CD4-positive, alpha-beta T cell treated with Interleukin-6 at 100 ng/mL for 8 hours (primary cell): Measurements from ENCODE around the gene VPS8.

Source experiments
- DNase-seq: peaks from one replicate; pipeline ENCODE4 v3.0.0-alpha.2; 2020; ENCODE audit warnings: mixed read lengths, low spot score

VPS8 gene

DNA sequence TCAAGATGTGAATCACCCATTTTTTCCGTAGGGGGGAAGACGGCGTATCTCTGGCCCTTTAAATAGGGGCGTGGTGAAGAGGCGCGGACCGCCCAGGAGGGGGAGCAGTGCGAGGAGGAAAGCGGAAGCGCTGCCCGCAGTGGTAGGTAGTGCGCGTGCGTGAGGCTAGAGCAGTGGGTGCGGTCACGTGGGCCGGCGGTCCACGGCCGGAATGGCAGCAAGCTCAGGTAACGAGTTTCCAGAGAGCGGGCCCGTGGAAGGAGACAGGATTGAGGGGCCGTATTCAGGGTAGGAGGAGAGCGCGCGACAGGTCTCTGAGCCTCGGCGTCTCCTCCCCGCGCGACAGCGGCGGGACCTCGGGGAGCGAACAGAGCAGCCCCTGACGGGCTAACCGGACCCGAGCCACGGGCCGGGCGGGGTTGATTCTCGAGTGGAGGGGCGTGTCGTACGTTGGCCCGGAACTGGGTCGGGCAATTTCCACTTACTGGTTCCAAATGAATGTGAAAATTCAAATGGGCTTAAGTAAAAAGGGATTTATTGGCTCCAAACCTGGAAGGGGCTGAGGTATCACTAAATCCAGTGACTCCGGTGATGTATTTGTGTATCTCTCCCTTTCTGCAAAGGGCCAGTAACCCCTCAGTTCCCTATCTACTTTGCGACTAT, at the start of gene VPS8:
VPS8 (plus strand) TSS at position 168 of the 663 bp plus-strand sequence. CDS start 12,467 bp downstream, outside the sequence.
- DNase-seq: peak; percentile 96

DNA sequence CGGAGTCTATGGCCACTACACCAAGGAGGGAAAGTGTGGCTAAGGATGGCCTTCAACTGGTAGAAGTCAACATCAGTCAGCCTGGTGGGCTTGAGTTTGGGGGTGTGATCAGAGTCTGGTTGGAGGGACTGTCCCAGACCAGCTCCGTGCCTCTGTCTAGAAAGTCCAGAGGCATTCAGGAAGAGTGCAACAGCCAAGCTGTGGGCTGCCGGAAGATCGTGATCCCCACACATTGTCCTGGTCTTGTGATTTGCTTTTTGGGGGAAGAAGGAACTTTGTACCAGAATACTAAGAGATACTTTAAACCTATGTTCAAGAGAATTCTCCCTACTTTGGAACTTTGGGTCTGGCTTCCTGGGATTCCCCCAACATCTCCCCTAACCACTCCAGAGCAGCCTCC, 47.8 kb upstream of the VPS8 start:
- DNase-seq: no peak

DNA sequence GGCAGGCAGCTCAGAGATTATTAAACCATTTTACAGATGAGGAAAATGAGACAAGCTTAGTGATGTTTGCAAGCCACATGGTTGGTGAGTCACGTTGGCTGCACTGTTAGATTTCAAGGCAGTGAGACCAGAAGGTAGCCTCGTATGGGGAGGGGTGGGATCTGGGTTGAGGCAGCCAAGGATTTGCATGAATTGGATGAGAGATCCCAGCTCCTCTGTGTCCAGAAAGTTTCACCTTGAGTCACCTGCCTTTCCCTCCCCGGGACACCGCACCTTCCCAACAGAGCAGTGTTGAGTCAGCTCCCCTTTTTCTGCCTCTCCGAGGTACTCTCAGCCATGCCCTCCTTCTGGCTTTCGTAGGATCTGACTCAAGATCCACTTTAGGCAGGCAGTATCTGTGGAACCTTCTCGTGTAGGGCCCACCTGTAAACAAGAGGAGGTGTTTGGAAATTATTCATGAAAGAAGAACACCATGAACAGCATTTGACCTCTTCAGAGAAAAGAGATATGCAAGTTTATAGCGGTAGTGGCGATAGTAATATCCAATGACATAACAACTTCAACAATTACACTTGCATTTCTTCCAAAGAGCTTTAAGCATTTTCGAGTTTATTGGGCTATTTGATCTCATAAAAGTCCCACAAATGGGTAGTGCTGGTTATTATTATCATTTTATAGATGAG, 46.8 kb upstream of the VPS8 start:
- no peak for DNase-seq

GRCh38 chr3:184765730-184766074, 46.3 kb upstream of the VPS8 start:
- DNase-seq: no peak

DNA sequence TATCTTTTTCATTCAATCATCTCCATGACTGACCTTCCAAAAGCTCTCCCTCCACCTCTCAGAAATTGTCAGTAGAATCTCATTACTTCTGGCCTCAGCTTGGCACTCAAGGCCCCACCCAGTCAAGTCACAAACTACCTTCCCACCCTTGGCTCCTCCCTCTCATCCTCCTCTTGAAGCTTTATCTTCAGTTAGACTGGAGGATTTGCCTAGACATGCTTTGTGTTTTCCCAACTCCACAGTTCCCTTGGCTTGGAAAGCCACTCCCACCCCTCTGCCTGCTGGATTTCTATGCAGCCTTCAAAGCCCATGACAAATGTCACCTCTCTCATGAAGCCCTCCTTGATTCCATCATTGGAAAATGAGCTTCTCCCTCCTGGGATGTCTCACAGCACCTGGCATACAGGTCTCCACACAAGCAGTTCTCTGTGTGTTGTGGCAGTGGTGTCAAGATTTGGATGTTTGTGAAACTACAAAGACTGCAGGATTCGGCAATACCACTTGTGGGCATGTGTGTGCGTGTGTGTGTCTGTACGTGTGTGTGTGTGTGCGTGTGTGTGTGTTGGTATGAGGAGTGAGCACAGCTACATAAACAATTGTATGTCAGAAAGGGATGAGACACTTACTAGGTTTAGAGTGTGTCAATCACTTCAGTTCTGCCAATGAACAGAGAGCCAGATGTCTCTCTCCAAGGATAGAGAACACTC, 45.3 kb upstream of the VPS8 start:
- DNase-seq: no peak

- DNase-seq: no peak
Measured at GRCh38 chr3:184767377-184767776, 44.6 kb upstream of the VPS8 start.

DNA sequence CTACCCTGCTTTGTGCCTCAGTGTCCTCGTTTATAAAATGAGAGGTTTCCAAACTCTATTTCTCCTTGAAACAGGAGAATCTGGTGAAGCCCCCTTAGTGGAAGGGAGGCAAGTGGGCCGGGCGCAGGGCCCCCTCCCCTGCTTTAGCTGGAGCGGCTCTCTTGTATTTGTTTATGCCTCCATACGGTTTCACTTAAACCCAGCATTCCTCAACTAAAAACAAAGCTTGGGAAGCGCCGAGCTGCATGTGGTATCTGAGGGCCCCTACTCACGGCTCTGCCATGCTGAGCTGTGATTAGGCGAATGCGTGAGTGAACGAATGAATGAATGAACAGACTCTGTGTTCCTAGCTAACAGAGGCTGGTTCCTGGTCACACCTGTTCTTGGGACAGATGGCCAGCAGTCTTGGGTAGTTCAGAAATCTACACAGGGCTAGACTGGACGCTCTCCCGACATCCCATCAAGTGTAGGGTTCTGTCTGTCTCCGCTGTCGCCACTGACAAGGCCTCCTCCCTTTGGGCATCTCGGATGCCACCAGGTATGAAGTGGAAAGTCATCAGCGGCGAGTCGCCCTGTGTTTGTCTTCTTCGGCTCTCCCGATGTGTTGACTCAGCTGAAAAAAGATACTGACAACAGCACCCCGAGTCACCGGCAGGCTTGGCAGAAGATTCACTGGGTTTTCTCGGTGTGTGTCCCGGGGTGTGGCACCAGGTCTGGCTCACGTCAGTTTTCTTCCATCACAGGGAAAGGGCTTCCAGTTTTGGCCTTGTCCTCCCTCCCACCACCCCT, 42.4 kb upstream of the VPS8 start:
- no peak for DNase-seq

- no peak for DNase-seq
Measured at GRCh38 chr3:184770541-184770940, 41.4 kb upstream of the VPS8 start.

- no peak for DNase-seq
Measured at GRCh38 chr3:184771301-184772127, 40.5 kb upstream of the VPS8 start.

DNA sequence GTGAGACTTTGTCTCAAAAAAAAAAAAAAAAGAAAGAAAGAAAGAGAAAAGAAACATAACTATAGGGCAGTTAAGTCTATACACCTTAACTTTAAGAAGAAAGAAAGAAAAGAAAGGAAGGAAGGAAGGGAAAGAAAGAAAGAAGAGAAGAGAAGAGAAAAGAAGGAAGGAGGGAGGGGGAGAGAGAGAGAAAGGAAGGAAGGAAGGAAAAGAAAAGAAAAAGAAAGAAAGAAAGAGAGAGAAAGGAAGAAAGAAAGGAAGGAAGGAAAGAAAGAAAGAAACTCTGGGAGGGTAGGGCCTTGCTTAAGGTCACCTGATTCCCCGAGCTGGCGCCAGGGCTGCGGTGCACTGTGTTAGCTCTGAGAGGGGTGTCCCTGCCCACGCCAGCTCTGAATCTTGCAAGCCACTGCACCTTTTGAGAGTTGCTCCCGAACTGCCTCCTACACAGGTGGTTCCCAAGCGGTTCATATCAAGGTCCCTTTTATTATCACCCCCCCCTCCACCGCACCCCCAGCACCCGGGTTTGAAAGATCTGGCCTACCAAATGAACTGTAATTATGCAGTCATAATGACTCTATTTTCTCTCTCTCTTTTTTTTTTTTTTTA, 39.2 kb upstream of the VPS8 start:
- no peak for DNase-seq

GRCh38 chr3:184773283-184774186, 38.4 kb upstream of the VPS8 start:
- no peak for DNase-seq

- DNase-seq: no peak
Measured at GRCh38 chr3:184776916-184777315, 35.0 kb upstream of the VPS8 start.

DNA sequence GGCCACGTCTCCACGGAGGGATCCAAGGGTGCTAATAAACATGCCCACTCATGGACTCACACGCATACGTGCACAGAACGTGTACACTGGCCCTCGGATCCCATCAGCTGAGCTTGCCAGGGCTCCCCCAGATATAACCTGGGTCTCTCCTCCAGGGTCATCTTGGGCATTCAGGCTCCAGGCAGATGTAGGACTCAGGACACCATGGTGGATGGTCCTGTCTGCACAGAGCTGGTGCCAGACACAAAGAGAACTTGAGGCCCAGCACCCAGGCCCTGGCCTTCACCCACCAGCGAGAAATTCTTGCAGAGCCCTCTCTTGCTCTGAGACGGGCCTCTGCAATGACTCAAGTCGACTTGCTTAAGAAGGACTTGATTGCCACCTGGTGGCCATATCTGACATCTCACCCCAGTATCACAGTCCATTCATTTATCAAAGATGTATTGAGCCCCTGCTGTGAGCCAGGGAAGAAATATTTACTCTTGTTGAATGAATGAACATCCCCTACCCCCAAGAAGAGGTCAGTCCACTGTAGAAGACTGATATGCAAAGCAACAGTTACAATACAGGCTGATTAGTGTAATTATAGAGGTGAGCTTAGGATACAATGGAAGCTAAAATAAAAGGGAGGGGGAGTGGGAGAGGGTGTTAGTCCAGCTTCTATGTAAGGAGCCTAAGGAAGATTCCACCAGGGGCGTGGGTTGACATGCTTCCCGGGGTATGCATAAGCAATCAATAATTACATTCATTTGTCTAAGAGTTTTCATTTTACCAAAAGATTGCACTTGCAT, 34.2 kb upstream of the VPS8 start:
- peak; percentile 82 for DNase-seq

GRCh38 chr3:184778426-184779332, 33.3 kb upstream of the VPS8 start:
- DNase-seq: no peak

DNA sequence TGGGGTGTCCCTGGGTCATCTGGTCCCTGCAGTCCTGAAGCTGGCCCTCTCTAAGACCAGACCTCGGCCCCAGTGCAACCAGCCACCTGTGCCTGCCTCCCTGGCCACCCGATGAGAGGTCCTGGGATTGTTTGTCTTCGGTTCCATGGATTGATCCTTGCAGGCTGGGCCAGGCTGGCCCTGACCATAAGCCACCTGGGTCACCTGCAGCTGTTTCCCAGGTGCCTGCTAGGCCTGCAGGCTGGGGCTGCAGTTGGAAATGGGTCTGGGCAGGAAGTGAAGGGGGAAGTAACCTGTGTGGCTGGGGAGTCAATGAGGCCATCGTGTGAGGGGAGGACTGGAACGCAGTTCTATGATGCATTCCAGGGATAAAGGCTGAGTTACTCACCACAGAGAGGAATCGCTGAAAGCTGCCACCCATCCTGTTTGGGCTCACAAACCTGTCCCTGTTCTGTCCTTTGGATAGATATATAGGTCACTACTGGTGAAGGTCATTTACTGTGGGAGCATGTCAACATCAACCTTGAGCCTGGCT, 30.9 kb upstream of the VPS8 start:
- no peak for DNase-seq

DNA sequence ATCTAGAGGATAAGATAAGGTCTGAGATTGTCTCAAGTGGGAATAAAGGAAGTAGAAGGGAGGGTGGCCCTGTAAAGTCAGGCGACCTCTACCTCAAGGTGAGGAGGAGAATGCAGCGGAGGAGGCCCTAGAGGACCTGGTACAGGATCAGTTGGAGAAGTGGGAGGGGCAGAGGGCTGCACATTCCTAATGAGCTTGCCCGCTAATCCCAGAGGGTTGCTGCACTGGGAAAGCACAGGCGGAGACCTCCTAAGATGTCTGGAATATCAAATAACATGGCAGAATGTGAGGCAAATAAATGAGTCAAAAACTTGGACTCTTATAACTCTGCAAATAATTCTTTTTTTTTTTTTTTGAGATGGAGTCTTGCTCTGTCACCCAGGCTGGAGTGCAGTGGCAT, 30.2 kb upstream of the VPS8 start:
- DNase-seq: no peak

GRCh38 chr3:184783319-184783718, 28.6 kb upstream of the VPS8 start:
- DNase-seq: no peak
